Endothelial cell (in vitro differentiated cells): ENCODE data around the gene REPS2. TPM values are rescaled to one million over a fixed set of nuclear protein-coding genes. Genes with fewer than 3 reads are reported as not detected.

Experiments
- DNase-seq: peaks from one replicate; pipeline ENCODE4 v3.0.0; 2021; ENCODE audit warnings: low spot score
- H3K27ac Mint-ChIP-seq: one replicate; pipeline ENCODE4 v1.8.0; 2021; ENCODE audit warnings: mixed read lengths, inconsistent platforms; ENCODE audit not compliant: unreplicated experiment
- H3K27me3 Mint-ChIP-seq: one replicate; pipeline ENCODE4 v1.8.0; 2021; ENCODE audit warnings: mild to moderate bottlenecking, moderate library complexity, mixed read lengths, inconsistent platforms; ENCODE audit not compliant: unreplicated experiment
- H3K36me3 Mint-ChIP-seq: one replicate; pipeline ENCODE4 v1.8.0; 2021; ENCODE audit warnings: mild to moderate bottlenecking, low read depth, mixed read lengths, inconsistent platforms; ENCODE audit not compliant: unreplicated experiment
- H3K4me1 Mint-ChIP-seq: one replicate; pipeline ENCODE4 v1.8.0; 2021; ENCODE audit warnings: mild to moderate bottlenecking, mixed read lengths, inconsistent platforms; ENCODE audit not compliant: unreplicated experiment
- H3K4me3 Mint-ChIP-seq: one replicate; pipeline ENCODE4 v1.8.0; 2021; ENCODE audit warnings: mild to moderate bottlenecking, mixed read lengths, inconsistent platforms; ENCODE audit not compliant: unreplicated experiment
- H3K9me3 Mint-ChIP-seq: one replicate; pipeline ENCODE4 v1.8.0; 2021; ENCODE audit warnings: mixed read lengths, inconsistent platforms; ENCODE audit not compliant: unreplicated experiment
- total RNA-seq: library from RNA; stranded (reverse); fragmentation: NEBNext Ultra II Directional; extraction: Animal tissue kit (Norgen Biotek cat#: 25700); gene quantifications from one replicate; pipeline ENCODE4 v1.2.1, GENCODE V29; 2021; ENCODE audit not compliant: unreplicated experiment
- TF ChIP-seq, protein P1 (sequence below): fragments of 200-600 bp; sonication (generic); IDR thresholded peaks from one replicate; pipeline ENCODE4 v1.5.0; 2021; ENCODE audit warnings: antibody characterized with exemption; ENCODE audit not compliant: unreplicated experiment

REPS2 gene
- total RNA-seq, 1 donor from 2014 or later = 10.6 TPM

GRCh38 chrX:17052210-17052609 lies 105.8 kb downstream of the REPS2 start:
- Mint-ChIP-seq H3K4me1 (no peaks in the 10 kb centered on the region), H3K27me3 (peaks cover 1% of the 10 kb centered on the region), H3K27ac (no peak overlapping the region), H3K9me3 (no peaks in the 10 kb centered on the region), H3K36me3 (no peaks in the 10 kb centered on the region), H3K4me3 (no peak overlapping the region)
- DNase-seq = no peak
- TF ChIP-seq, protein P1, sequence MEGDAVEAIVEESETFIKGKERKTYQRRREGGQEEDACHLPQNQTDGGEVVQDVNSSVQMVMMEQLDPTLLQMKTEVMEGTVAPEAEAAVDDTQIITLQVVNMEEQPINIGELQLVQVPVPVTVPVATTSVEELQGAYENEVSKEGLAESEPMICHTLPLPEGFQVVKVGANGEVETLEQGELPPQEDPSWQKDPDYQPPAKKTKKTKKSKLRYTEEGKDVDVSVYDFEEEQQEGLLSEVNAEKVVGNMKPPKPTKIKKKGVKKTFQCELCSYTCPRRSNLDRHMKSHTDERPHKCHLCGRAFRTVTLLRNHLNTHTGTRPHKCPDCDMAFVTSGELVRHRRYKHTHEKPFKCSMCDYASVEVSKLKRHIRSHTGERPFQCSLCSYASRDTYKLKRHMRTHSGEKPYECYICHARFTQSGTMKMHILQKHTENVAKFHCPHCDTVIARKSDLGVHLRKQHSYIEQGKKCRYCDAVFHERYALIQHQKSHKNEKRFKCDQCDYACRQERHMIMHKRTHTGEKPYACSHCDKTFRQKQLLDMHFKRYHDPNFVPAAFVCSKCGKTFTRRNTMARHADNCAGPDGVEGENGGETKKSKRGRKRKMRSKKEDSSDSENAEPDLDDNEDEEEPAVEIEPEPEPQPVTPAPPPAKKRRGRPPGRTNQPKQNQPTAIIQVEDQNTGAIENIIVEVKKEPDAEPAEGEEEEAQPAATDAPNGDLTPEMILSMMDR = no peak

GRCh38 chrX:17052793-17053192 lies 106.3 kb downstream of the REPS2 start:
- Mint-ChIP-seq H3K36me3 (no peaks in the 10 kb centered on the region), H3K4me1 (no peaks in the 10 kb centered on the region), H3K9me3 (no peaks in the 10 kb centered on the region), H3K4me3 (no peak overlapping the region), H3K27ac (no peak overlapping the region), H3K27me3 (peaks cover 1% of the 10 kb centered on the region)
- TF ChIP-seq, protein P1 = no peak
- DNase-seq = no peak

- TF ChIP-seq, protein P1 = no peak
- no peak overlapping the region for H3K27ac Mint-ChIP-seq
Observed at GRCh38 chrX:17053502-17053901, 107.0 kb downstream of the REPS2 start.

GRCh38 chrX:17056868-17057608 lies 110.6 kb downstream of the REPS2 start:
- H3K4me3 Mint-ChIP-seq = no peak overlapping the region
- no peaks in the 10 kb centered on the region for H3K9me3 Mint-ChIP-seq
- H3K36me3 Mint-ChIP-seq = no peaks in the 10 kb centered on the region

More at GRCh38 chrX:17053502-17053901, 107.0 kb downstream of the REPS2 start:
- no peaks in the 10 kb centered on the region for H3K36me3 Mint-ChIP-seq
- no peaks in the 10 kb centered on the region for H3K4me1 Mint-ChIP-seq
- no peak for DNase-seq
- H3K27me3 Mint-ChIP-seq = peaks cover 1% of the 10 kb centered on the region
- H3K9me3 Mint-ChIP-seq = no peaks in the 10 kb centered on the region
- no peak overlapping the region for H3K4me3 Mint-ChIP-seq

DNA sequence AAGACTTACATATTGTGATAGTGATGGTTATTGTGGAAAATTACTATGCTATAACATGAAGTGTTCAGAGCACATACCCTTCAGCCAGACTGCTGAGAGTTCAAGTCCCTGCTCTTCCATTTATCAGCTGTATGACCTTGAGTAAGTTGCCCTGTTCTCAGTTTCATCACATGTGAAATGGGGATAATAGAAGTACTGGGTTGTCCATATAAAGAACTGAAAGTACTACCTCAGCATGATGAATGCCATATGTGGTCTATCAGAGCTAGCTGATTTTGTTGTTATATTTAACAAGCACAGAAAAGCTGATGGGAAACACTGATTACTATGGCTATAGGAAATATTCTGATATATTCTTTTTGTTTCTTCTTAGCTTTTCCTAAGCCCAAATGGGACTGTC lies 115.6 kb downstream of the REPS2 start:
- H3K9me3 Mint-ChIP-seq = no peaks in the 10 kb centered on the region

More at GRCh38 chrX:17056868-17057608, 110.6 kb downstream of the REPS2 start:
- DNase-seq = no peak
- Mint-ChIP-seq H3K27ac (no peak overlapping the region), H3K4me1 (no peaks in the 10 kb centered on the region), H3K27me3 (peaks cover 2% of the 10 kb centered on the region)
- TF ChIP-seq, protein P1 = no peak

More for the DNA sequence above, 115.6 kb downstream of the REPS2 start:
- no peaks in the 10 kb centered on the region for H3K4me1 Mint-ChIP-seq
- TF ChIP-seq, protein P1 = no peak
- no peak overlapping the region for H3K27ac Mint-ChIP-seq
- no peaks in the 10 kb centered on the region for H3K36me3 Mint-ChIP-seq
- H3K4me3 Mint-ChIP-seq = no peak overlapping the region
- H3K27me3 Mint-ChIP-seq = peaks cover 2% of the 10 kb centered on the region
- DNase-seq = no peak
